Right lobe of liver (tissue), 4 donors: Measurements from ENCODE around the gene IGLON5.

Experiments
- POLR2A ChIP-seq: fragments of 450-650 bp; IDR thresholded peaks from one replicate; pipeline ENCODE4 v1.6.1; 2017; ENCODE audit warnings: antibody characterized with exemption, mild to moderate bottlenecking
- TF ChIP-seq, protein P1 (sequence below), 4 donors: fragments of 200-600 bp in 3 of 4; fragments of 450-650 bp in 1 of 4; IDR thresholded peaks; one replicate each; pipeline versions ENCODE4 v1.5.1 to v1.8.0; 2016 to 2022; ENCODE audit warnings: antibody characterized with exemption in 4 of 4, mild to moderate bottlenecking in 2 of 4
- donor health status: DM: no; HTN: no; CAD: no.
- donor health status: DM: no; HTN: no; CAD: no.
- donor health status: DM: no; HTN: yes; CAD: no.

DNA sequence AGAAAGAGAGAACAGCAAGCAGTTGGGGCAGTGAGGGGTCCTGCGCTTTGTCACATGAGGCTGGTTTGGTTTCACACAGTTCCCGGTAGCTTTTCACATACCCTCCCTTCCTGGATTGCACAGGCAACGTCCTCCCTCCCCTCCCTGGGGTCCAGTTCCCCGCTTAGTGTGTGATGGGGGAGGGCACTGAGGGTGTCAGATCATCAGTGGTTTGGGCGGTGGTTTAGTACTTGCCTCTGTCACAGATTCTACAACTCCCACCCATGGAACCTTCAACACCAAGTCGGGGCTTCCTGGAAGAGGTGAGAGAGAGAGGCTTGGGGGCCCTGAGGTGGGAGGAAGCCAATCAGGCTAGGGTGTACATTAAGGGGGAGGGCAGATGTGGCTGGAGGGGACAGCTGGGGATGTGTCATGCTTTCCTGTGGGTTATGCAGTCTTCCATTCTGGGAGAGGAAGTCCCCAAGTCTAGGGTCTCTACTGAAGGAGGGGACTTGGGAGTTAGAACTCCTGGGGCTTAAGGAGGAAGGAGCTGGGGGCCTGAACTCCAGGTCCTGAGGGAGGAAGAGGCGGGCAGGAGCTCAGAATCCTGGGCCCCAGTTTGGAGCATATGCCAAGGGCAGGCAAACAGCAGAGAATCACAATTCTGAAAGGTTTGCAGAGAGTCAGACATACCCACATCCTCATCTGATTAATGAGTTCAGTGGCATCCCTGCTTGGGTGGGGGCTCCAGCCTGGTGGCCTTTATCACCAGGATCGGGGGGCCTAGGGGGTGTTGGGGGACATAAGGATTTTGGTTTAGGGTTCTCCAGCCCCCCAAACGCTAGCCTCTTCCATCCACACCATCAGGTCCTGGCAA, 61.4 kb downstream of the IGLON5 start, which contains the start of gene NKG7:
- TF ChIP-seq, protein P1, sequence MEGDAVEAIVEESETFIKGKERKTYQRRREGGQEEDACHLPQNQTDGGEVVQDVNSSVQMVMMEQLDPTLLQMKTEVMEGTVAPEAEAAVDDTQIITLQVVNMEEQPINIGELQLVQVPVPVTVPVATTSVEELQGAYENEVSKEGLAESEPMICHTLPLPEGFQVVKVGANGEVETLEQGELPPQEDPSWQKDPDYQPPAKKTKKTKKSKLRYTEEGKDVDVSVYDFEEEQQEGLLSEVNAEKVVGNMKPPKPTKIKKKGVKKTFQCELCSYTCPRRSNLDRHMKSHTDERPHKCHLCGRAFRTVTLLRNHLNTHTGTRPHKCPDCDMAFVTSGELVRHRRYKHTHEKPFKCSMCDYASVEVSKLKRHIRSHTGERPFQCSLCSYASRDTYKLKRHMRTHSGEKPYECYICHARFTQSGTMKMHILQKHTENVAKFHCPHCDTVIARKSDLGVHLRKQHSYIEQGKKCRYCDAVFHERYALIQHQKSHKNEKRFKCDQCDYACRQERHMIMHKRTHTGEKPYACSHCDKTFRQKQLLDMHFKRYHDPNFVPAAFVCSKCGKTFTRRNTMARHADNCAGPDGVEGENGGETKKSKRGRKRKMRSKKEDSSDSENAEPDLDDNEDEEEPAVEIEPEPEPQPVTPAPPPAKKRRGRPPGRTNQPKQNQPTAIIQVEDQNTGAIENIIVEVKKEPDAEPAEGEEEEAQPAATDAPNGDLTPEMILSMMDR (IDR thresholded peaks at IDR 0.05): no peak
- no peak for TF ChIP-seq POLR2A
